Activated naive CD4-positive, alpha-beta T cell treated with anti-CD3 and anti-CD28 coated beads for 36 hours (primary cell): ENCODE measurements around the gene TULP1. TPM values are rescaled to one million over a fixed set of nuclear protein-coding genes. Genes with fewer than 3 reads are reported as not detected.

Experiments used
- CTCF ChIA-PET: fragments of 350-600 bp; sonication (Branson Sonifier 250); formaldehyde crosslinking; loops from one replicate; lab custom pipeline; 2021; ENCODE audit warnings: antibody characterized with exemption; lab: Charles Lee
- DNase-seq: peaks from one replicate; pipeline ENCODE4 v3.0.0-alpha.2; 2020
- H3K27ac Mint-ChIP-seq: one replicate; pipeline ENCODE4 v1.8.0; 2021; ENCODE audit warnings: mild to moderate bottlenecking, mixed read lengths
- H3K27me3 Mint-ChIP-seq: one replicate; pipeline ENCODE4 v1.8.0; 2021; ENCODE audit warnings: low read depth, mixed read lengths
- H3K36me3 Mint-ChIP-seq: one replicate; pipeline ENCODE4 v1.8.0; 2021; ENCODE audit warnings: low read depth, mixed read lengths
- H3K4me1 Mint-ChIP-seq: one replicate; pipeline ENCODE4 v1.8.0; 2021; ENCODE audit warnings: low read depth, mixed read lengths
- H3K4me3 Mint-ChIP-seq: one replicate; pipeline ENCODE4 v1.8.0; 2021; ENCODE audit warnings: mild to moderate bottlenecking, moderate library complexity, mixed read lengths
- H3K9me3 Mint-ChIP-seq: one replicate; pipeline ENCODE4 v1.8.0; 2021; ENCODE audit warnings: mixed read lengths
- intact Hi-C: fragments of 100-400 bp; cut with micrococcal nuclease; formaldehyde crosslinking; loops from one replicate; pipeline ENCODE4 v1.15.1; 2023
- total RNA-seq, 2 experiments: library from RNA; stranded (reverse); gene quantifications; one replicate each; pipeline ENCODE4 v1.2.3, GENCODE V29; 2021

TULP1 gene
- total RNA-seq, 2 experiments from 2014 or later, result not detected

DNA sequence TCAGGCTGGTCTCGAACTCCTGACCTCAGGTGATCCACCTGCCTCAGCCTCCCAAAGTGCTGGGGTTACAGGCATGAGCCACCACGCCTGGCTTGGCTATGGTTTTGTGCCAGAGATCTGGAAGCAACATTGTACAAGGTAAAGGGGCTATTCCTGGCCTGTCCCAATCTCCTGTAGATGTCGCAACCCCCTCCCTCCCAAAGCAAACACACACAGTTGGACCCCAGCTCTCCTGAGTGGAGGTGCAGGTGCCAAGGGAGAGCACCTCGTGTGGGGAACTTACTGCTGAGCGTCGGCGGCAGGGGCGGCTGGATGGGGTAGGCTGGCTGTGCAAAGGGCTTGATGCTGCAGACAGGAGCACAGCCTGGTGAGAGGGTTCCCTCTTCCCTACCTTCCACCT, 35.7 kb downstream of the TULP1 start:
- no peaks in the 10 kb centered on the region for H3K27me3 Mint-ChIP-seq
- no peak for DNase-seq
- H3K27ac Mint-ChIP-seq, result no peak overlapping the region
- peaks cover 9% of the 10 kb centered on the region for H3K36me3 Mint-ChIP-seq
- no peaks in the 10 kb centered on the region for H3K9me3 Mint-ChIP-seq
- CTCF ChIA-PET, result interaction anchor here (0.6 to 2.1 kb wide), 3 partner anchors 9 to 161 kb away, joined by 3 to 11 read pairs (median 5); partner anchors contain the start of gene RPL10A
- intact Hi-C loops, result no loop called here
- no peak overlapping the region for H3K4me3 Mint-ChIP-seq
- H3K4me1 Mint-ChIP-seq, result peaks cover 5% of the 10 kb centered on the region

- peaks cover 18% of the 10 kb centered on the region for H3K36me3 Mint-ChIP-seq
- DNase-seq, result no peak
- CTCF ChIA-PET, result interaction anchor here (0.8 to 2.1 kb wide), 3 partner anchors 8 to 180 kb away, joined by 3 to 11 read pairs (median 3); partner anchors contain the start of gene RPL10A
- H3K4me1 Mint-ChIP-seq, result peaks cover 14% of the 10 kb centered on the region
- H3K9me3 Mint-ChIP-seq, result no peaks in the 10 kb centered on the region
- H3K27ac Mint-ChIP-seq, result no peak overlapping the region
- intact Hi-C loops, result no loop called here
- no peak overlapping the region for H3K4me3 Mint-ChIP-seq
- H3K27me3 Mint-ChIP-seq, result no peaks in the 10 kb centered on the region
Observed at GRCh38 chr6:35476004-35476403, 36.7 kb downstream of the TULP1 start.

- H3K4me1 Mint-ChIP-seq, result peaks cover 18% of the 10 kb centered on the region
- CTCF ChIA-PET, result interaction anchor here (0.8 to 1.1 kb wide), 2 partner anchors 177 to 179 kb away, joined by 3 read pairs; no protein-coding TSS in a partner anchor
- H3K27ac Mint-ChIP-seq, result no peak overlapping the region
- peaks cover 22% of the 10 kb centered on the region for H3K36me3 Mint-ChIP-seq
- no peaks in the 10 kb centered on the region for H3K27me3 Mint-ChIP-seq
- no peaks in the 10 kb centered on the region for H3K9me3 Mint-ChIP-seq
- intact Hi-C loops, result no loop called here
- H3K4me3 Mint-ChIP-seq, result no peak overlapping the region
- no peak for DNase-seq
Observed at GRCh38 chr6:35475573-35475972, 37.1 kb downstream of the TULP1 start.

- Mint-ChIP-seq H3K27ac (no peak overlapping the region), H3K9me3 (no peaks in the 10 kb centered on the region), H3K36me3 (peaks cover 28% of the 10 kb centered on the region), H3K4me1 (peaks cover 23% of the 10 kb centered on the region), H3K27me3 (no peaks in the 10 kb centered on the region), H3K4me3 (no peak overlapping the region)
- no peak for DNase-seq
- CTCF ChIA-PET, result no interaction called here
- intact Hi-C loops, result no loop called here
Observed at GRCh38 chr6:35474942-35475570, 37.6 kb downstream of the TULP1 start.

GRCh38 chr6:35474131-35474941, 38.4 kb downstream of the TULP1 start:
- intact Hi-C loops, result no loop called here
- DNase-seq, result no peak
- no peaks in the 10 kb centered on the region for H3K9me3 Mint-ChIP-seq
- H3K4me3 Mint-ChIP-seq, result no peak overlapping the region
- CTCF ChIA-PET, result interaction anchor here (0.7 kb wide), 2 partner anchors 25 to 260 kb away, joined by 3 read pairs; no protein-coding TSS in a partner anchor
- peaks cover 30% of the 10 kb centered on the region for H3K4me1 Mint-ChIP-seq
- no peaks in the 10 kb centered on the region for H3K27me3 Mint-ChIP-seq
- no peak overlapping the region for H3K27ac Mint-ChIP-seq
- peaks cover 35% of the 10 kb centered on the region for H3K36me3 Mint-ChIP-seq

GRCh38 chr6:35473850-35474130, 38.9 kb downstream of the TULP1 start:
- Mint-ChIP-seq H3K9me3 (no peaks in the 10 kb centered on the region), H3K27me3 (no peaks in the 10 kb centered on the region), H3K4me3 (no peak overlapping the region), H3K36me3 (peaks cover 40% of the 10 kb centered on the region), H3K4me1 (peaks cover 31% of the 10 kb centered on the region), H3K27ac (peak overlapping the region; percentile 46)
- intact Hi-C loops, result no loop called here
- CTCF ChIA-PET, result interaction anchor here (0.6 to 0.7 kb wide), 3 partner anchors 25 to 260 kb away, joined by 3 read pairs; no protein-coding TSS in a partner anchor
- DNase-seq, result no peak

DNA sequence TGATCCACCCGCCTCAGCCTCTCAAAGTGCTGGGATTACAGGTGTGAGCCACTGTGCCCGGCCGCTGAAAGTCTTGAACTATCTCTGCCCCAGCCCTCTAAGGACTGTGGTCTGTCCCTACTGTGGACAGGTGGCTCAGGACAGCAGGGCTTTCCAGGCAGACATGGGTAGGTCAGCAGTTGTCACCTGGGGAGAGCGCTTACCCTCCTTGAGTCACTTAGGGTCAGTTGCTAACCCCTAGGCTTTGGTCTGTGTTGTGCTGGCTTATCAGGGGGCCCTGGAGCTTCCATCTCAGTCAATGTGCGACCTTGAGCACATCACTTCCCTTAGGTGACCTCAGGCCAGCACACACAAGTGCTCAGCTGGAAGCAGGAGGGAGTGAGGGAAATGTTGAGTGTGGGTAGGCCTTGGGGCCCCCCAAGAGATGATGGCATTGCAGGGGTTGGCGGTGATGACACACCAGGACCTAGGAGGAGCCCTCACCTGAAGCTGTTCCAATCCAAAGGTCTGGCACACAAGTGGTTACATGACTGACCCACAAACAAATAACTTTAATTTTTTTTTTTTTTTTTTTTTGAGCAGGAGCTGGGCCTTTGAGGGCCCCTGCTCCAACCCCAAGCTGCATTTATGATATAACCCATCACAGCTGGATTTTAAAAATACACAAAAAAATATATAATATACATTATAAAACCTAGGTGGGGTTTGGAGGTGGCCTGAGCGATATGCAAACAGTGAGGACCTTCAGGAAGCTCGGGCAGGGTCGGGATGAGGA, 39.4 kb downstream of the TULP1 start:
- intact Hi-C loops, result no loop called here
- Mint-ChIP-seq H3K27me3 (no peaks in the 10 kb centered on the region), H3K4me3 (no peak overlapping the region), H3K27ac (peak overlapping the region; percentile 46), H3K36me3 (peaks cover 46% of the 10 kb centered on the region), H3K4me1 (peaks cover 31% of the 10 kb centered on the region), H3K9me3 (no peaks in the 10 kb centered on the region)
- CTCF ChIA-PET, result interaction anchor here (0.6 to 0.7 kb wide), 5 partner anchors 13 to 261 kb away, joined by 3 to 5 read pairs (median 3); no protein-coding TSS in a partner anchor
- no peak for DNase-seq

GRCh38 chr6:35471836-35472345, 40.8 kb downstream of the TULP1 start:
- H3K27ac Mint-ChIP-seq, result peak overlapping the region; percentile 95
- H3K9me3 Mint-ChIP-seq, result no peaks in the 10 kb centered on the region
- no peaks in the 10 kb centered on the region for H3K27me3 Mint-ChIP-seq
- intact Hi-C loops, result no loop called here
- CTCF ChIA-PET, result interaction anchor here (0.6 to 0.9 kb wide), 3 partner anchors 23 to 173 kb away, joined by 3 read pairs; no protein-coding TSS in a partner anchor
- H3K4me3 Mint-ChIP-seq, result peak overlapping the region; percentile 95
- no peak for DNase-seq
- H3K4me1 Mint-ChIP-seq, result peaks cover 39% of the 10 kb centered on the region
- peaks cover 51% of the 10 kb centered on the region for H3K36me3 Mint-ChIP-seq

- H3K36me3 Mint-ChIP-seq, result peaks cover 52% of the 10 kb centered on the region
- peak overlapping the region; percentile 95 for H3K27ac Mint-ChIP-seq
- H3K27me3 Mint-ChIP-seq, result no peaks in the 10 kb centered on the region
- no peaks in the 10 kb centered on the region for H3K9me3 Mint-ChIP-seq
- CTCF ChIA-PET, result interaction anchor here (0.7 kb wide), 1 partner anchor 207 kb away, joined by 4 read pairs; no protein-coding TSS in a partner anchor
- peak overlapping the region; percentile 95 for H3K4me3 Mint-ChIP-seq
- peaks cover 39% of the 10 kb centered on the region for H3K4me1 Mint-ChIP-seq
- intact Hi-C loops, result no loop called here
- peak; percentile 21 for DNase-seq
Observed at GRCh38 chr6:35470663-35471120, 42.0 kb downstream of the TULP1 start.

GRCh38 chr6:35469751-35470662, 42.7 kb downstream of the TULP1 start:
- Mint-ChIP-seq H3K9me3 (no peaks in the 10 kb centered on the region), H3K36me3 (peaks cover 55% of the 10 kb centered on the region), H3K27ac (peak overlapping the region; percentile 95), H3K27me3 (no peaks in the 10 kb centered on the region), H3K4me1 (peaks cover 39% of the 10 kb centered on the region), H3K4me3 (peak overlapping the region; percentile 95)
- intact Hi-C loops, result loop anchor here (5.0 kb wide), 1 partner anchor 267 kb away; the partner anchor contains the start of gene ARMC12
- peak; percentile 29 for DNase-seq
- CTCF ChIA-PET, result interaction anchor here (0.7 to 2.7 kb wide), 2 partner anchors 128 to 208 kb away, joined by 4 to 13 read pairs; partner anchors contain the start of gene PPARD
